Stomach (tissue), 4 donors: ENCODE data around the gene JAK1.

ENCODE experiments used
- CTCF ChIP-seq, 7 experiments: fragments of 450-650 bp in 4 of 7; fragments of 200-600 bp in 3 of 7; sonication (generic) in 3 of 7; IDR thresholded peaks; one replicate each; pipeline ENCODE4 v1.5.1; 2016 to 2019; ENCODE audit warnings: antibody characterized with exemption in 7 of 7, control low read depth in 2 of 7, mild to moderate bottlenecking in 1 of 7
- EP300 ChIP-seq: sonication (generic); formaldehyde crosslinking; IDR thresholded peaks from one replicate; pipeline ENCODE4 v1.6.1; 2017; ENCODE audit warnings: antibody characterized with exemption
- POLR2AphosphoS5 ChIP-seq, 3 donors: sonication (generic); formaldehyde crosslinking; IDR thresholded peaks; one replicate each; pipeline ENCODE4 v1.6.1; 2016; ENCODE audit warnings: antibody characterized with exemption in 3 of 3

- TF ChIP-seq CTCF (IDR thresholded peaks at IDR 0.05), result no peak
- TF ChIP-seq EP300, result no peak
- TF ChIP-seq POLR2AphosphoS5 (IDR thresholded peaks at IDR 0.05), result no peak
Measured at GRCh38 chr1:64891448-64891825, 74.9 kb downstream of the JAK1 start.
